IMR-90 (cell line): ENCODE measurements around the gene ADGRD2. TPM values are rescaled to one million over a fixed set of nuclear protein-coding genes. Genes with fewer than 3 reads are reported as not detected.

Source experiments
- ATAC-seq: fragments of 200-7000 bp; cut with Tn5 transposase; 2 replicates; pipeline ENCODE4 v1.9.1; 2020; ENCODE audit warnings: low read depth, mild to moderate bottlenecking, moderate library complexity
- BruUV-seq: library from RNA; stranded (reverse); fragments of 400-500 nt; replicated peaks from 2 replicates; lab custom pipeline; 2021; lab: Mats Ljungman, UMichigan
- CTCF ChIA-PET: fragments of 300-600 bp; formaldehyde crosslinking; extraction: SDS; loops from one replicate; lab custom pipeline; 2021; ENCODE audit warnings: antibody characterized with exemption; lab: Yijun Ruan, JAX
- POLR2A ChIA-PET: fragments of 300-600 bp; sonication (Branson Sonifier 250); formaldehyde crosslinking; loops from one replicate; lab custom pipeline; 2022; ENCODE audit warnings: antibody characterized with exemption; ENCODE audit not compliant: unreplicated experiment; lab: Charles Lee
- DNase-seq: peaks from one replicate; pipeline ENCODE4 v3.0.0; 2013
- H2AFZ ChIP-seq: replicated peaks from 2 replicates; pipeline ENCODE3; 2013; ENCODE audit warnings: low read length, mild to moderate bottlenecking; ENCODE audit not compliant: poor library complexity
- H2AK5ac ChIP-seq: 2 replicates; pipeline ENCODE4 v1.6.1; 2013; ENCODE audit warnings: low read depth, low read length, inconsistent platforms
- H2AK9ac ChIP-seq: replicated peaks from 2 replicates; pipeline ENCODE3; 2013; ENCODE audit warnings: mild to moderate bottlenecking, low read depth, low read length, moderate library complexity; ENCODE audit not compliant: poor library complexity
- H2BK120ac ChIP-seq: 2 replicates; pipeline ENCODE4 v1.6.1; 2013; ENCODE audit warnings: low read depth, low read length, inconsistent platforms
- H2BK15ac ChIP-seq: 3 replicates; pipeline ENCODE4 v1.6.1; 2013; ENCODE audit warnings: low read depth, low read length, inconsistent platforms
- H2BK20ac ChIP-seq: 2 replicates; pipeline ENCODE4 v1.6.1; 2013; ENCODE audit warnings: low read depth, mild to moderate bottlenecking, inconsistent platforms, low read length, moderate library complexity
- H2BK5ac ChIP-seq: 2 replicates; pipeline ENCODE4 v1.6.1; 2013; ENCODE audit warnings: mild to moderate bottlenecking, low read depth, low read length, inconsistent platforms; ENCODE audit not compliant: poor library complexity, severe bottlenecking
- H3K14ac ChIP-seq: replicated peaks from 2 replicates; pipeline ENCODE4 v1.6.1; 2013; ENCODE audit warnings: low read depth, low read length, inconsistent platforms
- H3K18ac ChIP-seq: 2 replicates; pipeline ENCODE4 v1.6.1; 2013; ENCODE audit warnings: low read depth, low read length, control low read depth
- H3K23ac ChIP-seq: 2 replicates; pipeline ENCODE4 v1.6.1; 2013; ENCODE audit warnings: low read depth, low read length, inconsistent platforms
- H3K27ac ChIP-seq: 2 replicates; pipeline ENCODE4 v1.5.1; 2013; ENCODE audit warnings: mild to moderate bottlenecking, control low read depth, low read length; ENCODE audit not compliant: insufficient read depth
- H3K27me3 ChIP-seq: 2 replicates; pipeline ENCODE4 v1.6.1; 2013; ENCODE audit warnings: low read length; ENCODE audit not compliant: control insufficient read depth, insufficient read depth
- H3K36me3 ChIP-seq: 2 replicates; pipeline ENCODE4 v1.6.1; 2013; ENCODE audit warnings: low read length, mixed read lengths; ENCODE audit not compliant: control insufficient read depth, insufficient read depth
- H3K4ac ChIP-seq: 2 replicates; pipeline ENCODE4 v1.6.1; 2013; ENCODE audit warnings: low read depth, low read length, inconsistent platforms
- H3K4me1 ChIP-seq: 2 replicates; pipeline ENCODE4 v1.6.1; 2013; ENCODE audit warnings: low read length, mixed read lengths; ENCODE audit not compliant: control insufficient read depth, insufficient read depth
- H3K4me2 ChIP-seq: 2 replicates; pipeline ENCODE4 v1.6.1; 2013; ENCODE audit warnings: low read depth, mild to moderate bottlenecking, control low read depth, low read length, moderate library complexity
- H3K4me3 ChIP-seq: 2 replicates; pipeline ENCODE4 v1.5.1; 2013; ENCODE audit warnings: low read depth, mild to moderate bottlenecking, control low read depth, low read length, moderate library complexity; ENCODE audit not compliant: insufficient read depth
- H3K56ac ChIP-seq: 2 replicates; pipeline ENCODE4 v1.6.1; 2013; ENCODE audit warnings: low read length, inconsistent platforms; ENCODE audit not compliant: insufficient read depth; ENCODE audit errors: extremely low read depth
- H3K79me1 ChIP-seq, 2 experiments: 2 replicates each; pipeline ENCODE4 v1.6.1; 2013; ENCODE audit warnings: low read length in 2 of 2, inconsistent platforms in 1 of 2, low read depth in 1 of 2
- H3K9ac ChIP-seq: 2 replicates; pipeline ENCODE4 v1.6.1; 2013; ENCODE audit warnings: low read depth, low read length, control low read depth
- H3K9me1 ChIP-seq: 2 replicates; pipeline ENCODE4 v1.6.1; 2013; ENCODE audit warnings: low read length, inconsistent platforms; ENCODE audit not compliant: insufficient read depth
- H3K9me3 ChIP-seq: 2 replicates; pipeline ENCODE4 v1.6.1; 2013; ENCODE audit warnings: low read length; ENCODE audit not compliant: control insufficient read depth, insufficient read depth
- H4K20me1 ChIP-seq: 2 replicates; pipeline ENCODE4 v1.6.1; 2013; ENCODE audit warnings: low read length, inconsistent platforms; ENCODE audit not compliant: insufficient read depth
- H4K5ac ChIP-seq: 2 replicates; pipeline ENCODE4 v1.6.1; 2013; ENCODE audit warnings: mild to moderate bottlenecking, low read depth, low read length, control low read depth
- H4K8ac ChIP-seq, 2 experiments: 2 replicates each; pipeline ENCODE4 v1.6.1; 2013; ENCODE audit warnings: low read depth in 2 of 2, low read length in 2 of 2, control low read depth in 1 of 2, inconsistent platforms in 1 of 2
- H4K91ac ChIP-seq: 2 replicates; pipeline ENCODE4 v1.6.1; 2013; ENCODE audit warnings: low read depth, low read length, inconsistent platforms; ENCODE audit not compliant: insufficient read depth
- BHLHE40 ChIP-seq: fragments of 150-350 bp; IDR thresholded peaks from 2 replicates; pipeline ENCODE4 v1.6.1; 2016; ENCODE audit warnings: mild to moderate bottlenecking, low read depth, low read length
- CEBPB ChIP-seq: IDR thresholded peaks from 2 replicates; pipeline ENCODE4 v1.6.1; 2012; ENCODE audit warnings: low read depth, low read length, improper control_type of control experiment
- CHD1 ChIP-seq: IDR thresholded peaks from 2 replicates; pipeline ENCODE4 v1.6.1; 2012; ENCODE audit warnings: low read depth, low read length, improper control_type of control experiment
- CTCF ChIP-seq: conservative IDR thresholded peaks from 2 replicates; pipeline ENCODE4 v1.5.1; 2012; ENCODE audit warnings: mild to moderate bottlenecking, low read depth, low read length, improper control_type of control experiment
- FOS ChIP-seq: fragments of 150-350 bp; IDR thresholded peaks from 2 replicates; pipeline ENCODE4 v1.6.1; 2016; ENCODE audit warnings: low read depth, low read length
- MAZ ChIP-seq: IDR thresholded peaks from 2 replicates; pipeline ENCODE4 v1.6.1; 2012; ENCODE audit warnings: low read depth, mild to moderate bottlenecking, low read length, improper control_type of control experiment, moderate library complexity, borderline replicate concordance
- MXI1 ChIP-seq: IDR thresholded peaks from 2 replicates; pipeline ENCODE4 v1.6.1; 2012; ENCODE audit warnings: low read depth, mild to moderate bottlenecking, low read length, moderate library complexity, borderline replicate concordance
- POLR2A ChIP-seq: IDR thresholded peaks from 2 replicates; pipeline ENCODE4 v1.6.1; 2012; ENCODE audit warnings: mild to moderate bottlenecking, low read depth, low read length
- RAD21 ChIP-seq: IDR thresholded peaks from 2 replicates; pipeline ENCODE4 v1.6.1; 2012; ENCODE audit warnings: low read length, improper control_type of control experiment
- RCOR1 ChIP-seq: IDR thresholded peaks from 2 replicates; pipeline ENCODE4 v1.6.1; 2012; ENCODE audit warnings: mild to moderate bottlenecking, low read length, improper control_type of control experiment; ENCODE audit not compliant: insufficient replicate concordance
- RFX5 ChIP-seq: IDR thresholded peaks from 2 replicates; pipeline ENCODE4 v1.8.0; 2012; ENCODE audit warnings: low read depth, mild to moderate bottlenecking, low read length, moderate library complexity
- SMC3 ChIP-seq: fragments of 150-350 bp; IDR thresholded peaks from 2 replicates; pipeline ENCODE4 v1.6.1; 2016; ENCODE audit warnings: low read depth, mild to moderate bottlenecking, antibody characterized with exemption, low read length, moderate library complexity
- WGBS, 2 experiments: methylation state at CpG; one replicate each; pipeline versions ENCODE4 v1.1.5 to v1.1.7; 2013; ENCODE audit warnings: missing lambda C conversion rate in 2 of 2; ENCODE audit not compliant: insufficient read length in 1 of 2; ENCODE audit errors: extremely low coverage in 2 of 2; 5-methylcytosine and 5-hydroxymethylcytosine counted together
- dilution Hi-C: fragments of 300-500 bp; cut with HindIII; formaldehyde crosslinking; loops from one replicate; pipeline ENCODE4 v1.14.3; 2018; ENCODE audit warnings: low sequenced_read_pairs; ENCODE audit not compliant: unreplicated experiment
- in situ Hi-C: fragments of 300-500 bp; cut with MboI; formaldehyde crosslinking; loops from 3 replicates; pipeline ENCODE4 v1.14.3; 2019; ENCODE audit warnings: low sequenced_read_pairs, inconsistent platforms, mixed read lengths
- intact Hi-C: fragments of 100-400 bp; cut with micrococcal nuclease; formaldehyde crosslinking; loops from 2 replicates; pipeline ENCODE4 v1.10.0; 2022
- polyA plus RNA-seq, 3 experiments: library from polyadenylated mRNA; depleted of rRNA; stranded (reverse); fragments of >200 nt; gene quantifications; 2 replicates each; pipeline ENCODE4 v1.2.3, GENCODE V29; 2012; ENCODE audit warnings: low replicate concordance in 1 of 3
- total RNA-seq: library from RNA; depleted of rRNA; stranded (reverse); fragments of >200 nt; gene quantifications from 2 replicates; pipeline ENCODE4 v1.2.3, GENCODE V29; 2012
- TF ChIP-seq, protein P1 (sequence below): fragments of 150-350 bp; IDR thresholded peaks from 2 replicates; pipeline ENCODE4 v1.6.1; 2016; ENCODE audit warnings: low read depth, mild to moderate bottlenecking, low read length, moderate library complexity, borderline replicate concordance

Gene ADGRD2
- total and polyA plus RNA-seq, 2 of the 4 experiments (the other 2 are of a cell fraction), result not detected

DNA sequence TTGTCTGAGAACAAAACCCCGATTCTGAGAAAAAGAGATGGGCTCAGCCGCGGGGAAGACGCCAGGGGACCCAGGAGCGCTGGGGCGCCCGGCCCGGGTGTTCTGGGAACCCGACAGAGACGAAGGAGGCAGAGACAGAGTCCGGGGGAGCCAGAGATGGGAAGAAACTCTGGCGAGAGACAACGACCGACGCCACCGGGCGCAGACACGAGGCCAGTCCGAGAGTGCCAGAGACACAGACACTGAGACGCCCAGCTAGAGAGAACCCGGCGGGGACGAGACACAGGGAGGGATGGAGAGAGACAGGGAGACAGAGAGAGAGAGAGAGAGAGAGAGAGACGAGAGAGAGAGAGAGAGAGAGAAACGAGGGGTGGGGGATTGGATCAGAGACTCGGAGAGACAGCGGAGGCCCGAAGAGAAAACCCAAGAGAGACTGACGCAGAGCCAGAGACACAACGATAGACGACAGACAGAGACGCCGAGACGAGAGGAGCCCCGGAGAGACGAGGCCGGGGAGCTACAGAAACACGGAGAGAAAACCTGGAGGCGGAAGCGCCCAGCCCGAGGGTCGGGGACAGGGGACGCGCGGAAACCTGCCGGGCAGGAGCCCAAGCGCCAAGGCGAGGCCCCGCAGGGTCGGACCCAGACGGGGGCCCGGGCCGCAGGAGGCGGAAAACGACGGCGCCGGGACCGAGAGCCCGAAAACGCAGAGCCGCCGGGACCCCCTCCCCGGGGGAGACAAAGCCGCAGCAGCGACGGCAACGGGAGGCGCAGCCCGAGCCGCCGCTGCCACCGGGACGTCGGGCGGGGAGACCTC lies 53.7 kb downstream of the ADGRD2 start (continued):
- no peak for TF ChIP-seq FOS

- H4K20me1 ChIP-seq, result peaks cover 3% of the 10 kb centered on the region; the same call in 1 of the 2 replicates
- peaks cover 69% of the 10 kb centered on the region for H3K27me3 ChIP-seq
- ATAC-seq, result no peak
- H4K5ac ChIP-seq, result no peak overlapping the region
- H3K36me3 ChIP-seq, result no peaks in the 10 kb centered on the region
- no peak overlapping the region for H3K14ac ChIP-seq
- 1% methylated on average over 22 of the region's 81 CpGs; no CpG with 5 or more reads in 1 of the 2 experiments for WGBS, 2 experiments
- intact Hi-C loops, result no loop called here
- ChIA-PET POLR2A (no interaction called here), CTCF (no interaction called here)
- no peaks in the 10 kb centered on the region for H3K9me1 ChIP-seq
- H3K56ac ChIP-seq, result no peak overlapping the region
- no peak for TF ChIP-seq CTCF
- no peak for TF ChIP-seq CEBPB
- no peak for TF ChIP-seq RCOR1
- no peak for TF ChIP-seq MXI1
- no peak for TF ChIP-seq CHD1
- no peak for TF ChIP-seq RAD21
- TF ChIP-seq, protein P1, sequence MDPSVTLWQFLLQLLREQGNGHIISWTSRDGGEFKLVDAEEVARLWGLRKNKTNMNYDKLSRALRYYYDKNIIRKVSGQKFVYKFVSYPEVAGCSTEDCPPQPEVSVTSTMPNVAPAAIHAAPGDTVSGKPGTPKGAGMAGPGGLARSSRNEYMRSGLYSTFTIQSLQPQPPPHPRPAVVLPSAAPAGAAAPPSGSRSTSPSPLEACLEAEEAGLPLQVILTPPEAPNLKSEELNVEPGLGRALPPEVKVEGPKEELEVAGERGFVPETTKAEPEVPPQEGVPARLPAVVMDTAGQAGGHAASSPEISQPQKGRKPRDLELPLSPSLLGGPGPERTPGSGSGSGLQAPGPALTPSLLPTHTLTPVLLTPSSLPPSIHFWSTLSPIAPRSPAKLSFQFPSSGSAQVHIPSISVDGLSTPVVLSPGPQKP, result no peak
- no peak for TF ChIP-seq RFX5
- no peak for TF ChIP-seq SMC3
- no peak for TF ChIP-seq FOS
- no peak for TF ChIP-seq POLR2A
- TF ChIP-seq MAZ, result no peak
- no peak for TF ChIP-seq BHLHE40
- in situ Hi-C loops, result no loop called here
- no peak overlapping the region for H2AK5ac ChIP-seq
- H3K9me3 ChIP-seq, result peaks cover 6% of the 10 kb centered on the region
- no peaks in the 10 kb centered on the region; the same call in 1 of the 2 replicates for H3K4me1 ChIP-seq
- H2BK5ac ChIP-seq, result no peak overlapping the region
- no peak overlapping the region for H3K23ac ChIP-seq
- H3K27ac ChIP-seq, result no peak overlapping the region
- no peak overlapping the region for H3K4me2 ChIP-seq
- no peaks in the 10 kb centered on the region for H3K79me1 ChIP-seq
- H4K8ac ChIP-seq, result no peak overlapping the region
- H3K18ac ChIP-seq, result no peak overlapping the region
- no peak overlapping the region for H3K4me3 ChIP-seq
- H2AK9ac ChIP-seq, result peak overlapping the region; percentile 9
- no peak overlapping the region for H4K91ac ChIP-seq
- no peak overlapping the region for H2BK20ac ChIP-seq
- H2BK120ac ChIP-seq, result no peak overlapping the region
- no peak overlapping the region for H3K4ac ChIP-seq
- no peak overlapping the region for H2BK15ac ChIP-seq
- no TSS peak for BruUV-seq
- no peak for DNase-seq
- H3K9ac ChIP-seq, result no peak overlapping the region
- no peak overlapping the region for H2AFZ ChIP-seq
- dilution Hi-C loops, result no loop called here
These were observed 54.3 kb downstream of the ADGRD2 start for GRCh38 chr9:124504530-124505005.
